Choroid plexus epithelial cell (primary cell): ENCODE data around the gene SPATA13.

Experiments
- DNase-seq: peaks from one replicate; pipeline ENCODE4 v3.0.0-alpha.2; 2010; ENCODE audit warnings: low read depth
- H3K4me3 ChIP-seq: 2 replicates; pipeline ENCODE4 v1.5.1; 2011; ENCODE audit warnings: low read depth, mild to moderate bottlenecking, control low read depth, low read length, moderate library complexity
- TF ChIP-seq, protein P1 (sequence below): conservative IDR thresholded peaks from 2 replicates; pipeline ENCODE4 v1.5.1; 2011; ENCODE audit warnings: low read depth, mild to moderate bottlenecking, control low read depth, inconsistent platforms, low read length, moderate library complexity

The SPATA13 gene

DNA sequence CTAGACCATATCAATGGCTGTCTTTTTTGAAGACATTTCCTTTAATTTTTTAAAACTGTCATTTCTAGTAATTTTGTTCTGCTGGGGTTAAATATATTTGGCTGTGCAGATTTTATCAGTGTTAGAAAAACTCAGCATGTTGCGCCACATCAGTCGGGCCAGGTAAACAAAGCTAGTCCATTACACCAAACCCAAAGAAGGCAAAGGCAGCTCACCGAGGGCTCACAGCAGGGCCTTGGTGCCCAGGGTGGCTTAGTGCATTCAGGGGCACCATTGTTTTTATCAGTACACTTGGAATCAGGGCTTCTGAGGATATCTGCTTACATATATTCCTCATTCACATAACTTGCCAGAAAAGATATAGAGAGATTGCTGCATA lies 22.2 kb downstream of the SPATA13 start:
- TF ChIP-seq, protein P1, sequence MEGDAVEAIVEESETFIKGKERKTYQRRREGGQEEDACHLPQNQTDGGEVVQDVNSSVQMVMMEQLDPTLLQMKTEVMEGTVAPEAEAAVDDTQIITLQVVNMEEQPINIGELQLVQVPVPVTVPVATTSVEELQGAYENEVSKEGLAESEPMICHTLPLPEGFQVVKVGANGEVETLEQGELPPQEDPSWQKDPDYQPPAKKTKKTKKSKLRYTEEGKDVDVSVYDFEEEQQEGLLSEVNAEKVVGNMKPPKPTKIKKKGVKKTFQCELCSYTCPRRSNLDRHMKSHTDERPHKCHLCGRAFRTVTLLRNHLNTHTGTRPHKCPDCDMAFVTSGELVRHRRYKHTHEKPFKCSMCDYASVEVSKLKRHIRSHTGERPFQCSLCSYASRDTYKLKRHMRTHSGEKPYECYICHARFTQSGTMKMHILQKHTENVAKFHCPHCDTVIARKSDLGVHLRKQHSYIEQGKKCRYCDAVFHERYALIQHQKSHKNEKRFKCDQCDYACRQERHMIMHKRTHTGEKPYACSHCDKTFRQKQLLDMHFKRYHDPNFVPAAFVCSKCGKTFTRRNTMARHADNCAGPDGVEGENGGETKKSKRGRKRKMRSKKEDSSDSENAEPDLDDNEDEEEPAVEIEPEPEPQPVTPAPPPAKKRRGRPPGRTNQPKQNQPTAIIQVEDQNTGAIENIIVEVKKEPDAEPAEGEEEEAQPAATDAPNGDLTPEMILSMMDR = no peak

DNA sequence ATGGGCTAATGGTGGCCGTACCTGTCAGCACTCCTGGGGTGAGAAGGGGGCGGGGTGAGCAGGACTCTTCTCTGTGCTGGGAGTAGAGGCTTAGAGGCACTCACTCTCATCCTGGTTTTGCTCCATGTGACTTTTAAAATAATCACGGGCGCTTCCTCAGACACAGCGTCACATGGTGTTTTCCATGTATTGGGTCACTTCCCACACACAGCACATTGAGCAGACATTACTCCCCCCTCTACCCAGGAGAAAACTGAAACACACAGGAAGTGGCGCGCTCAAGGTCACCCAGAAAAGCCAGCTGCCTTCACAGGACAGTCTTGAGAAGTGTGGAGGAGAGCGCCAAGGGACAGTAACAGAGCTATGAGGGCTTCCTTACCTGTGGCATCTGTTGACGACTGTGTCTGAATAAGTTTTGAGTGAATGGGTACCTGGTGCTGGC lies 23.2 kb downstream of the SPATA13 start:
- TF ChIP-seq, protein P1 = no peak
- DNase-seq = no peak
- H3K4me3 ChIP-seq = no peak overlapping the region

More for the DNA sequence above, 22.2 kb downstream of the SPATA13 start:
- H3K4me3 ChIP-seq = no peak overlapping the region
- no peak for DNase-seq

DNA sequence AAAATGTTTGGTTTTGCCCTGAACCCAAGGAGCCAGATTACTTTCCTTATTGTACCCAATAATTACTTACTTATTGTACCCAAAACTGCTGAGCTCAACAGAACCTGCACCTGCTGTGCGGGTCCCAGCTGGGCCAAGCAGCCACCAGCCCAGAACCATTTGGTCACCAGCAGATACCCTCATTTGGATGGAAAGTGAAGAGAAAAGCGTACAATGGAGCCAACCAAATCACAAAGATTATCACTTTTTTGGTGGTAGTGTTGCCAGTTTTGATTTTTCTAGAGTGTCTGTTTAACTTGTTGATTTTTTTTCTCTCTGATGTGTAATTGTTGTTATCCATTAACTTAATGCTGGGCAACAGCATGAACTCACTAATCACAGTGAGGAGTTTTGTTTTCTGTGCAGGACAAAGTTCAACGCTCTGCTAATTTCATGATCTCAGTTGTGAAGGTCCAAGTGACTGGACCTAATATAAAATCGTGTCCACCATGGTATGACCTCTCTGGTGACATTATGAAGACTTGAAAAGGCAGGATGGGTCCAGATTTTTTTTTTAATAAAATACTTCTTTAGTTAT lies 23.8 kb downstream of the SPATA13 start:
- H3K4me3 ChIP-seq = no peak overlapping the region
- TF ChIP-seq, protein P1 = no peak
- no peak for DNase-seq

DNA sequence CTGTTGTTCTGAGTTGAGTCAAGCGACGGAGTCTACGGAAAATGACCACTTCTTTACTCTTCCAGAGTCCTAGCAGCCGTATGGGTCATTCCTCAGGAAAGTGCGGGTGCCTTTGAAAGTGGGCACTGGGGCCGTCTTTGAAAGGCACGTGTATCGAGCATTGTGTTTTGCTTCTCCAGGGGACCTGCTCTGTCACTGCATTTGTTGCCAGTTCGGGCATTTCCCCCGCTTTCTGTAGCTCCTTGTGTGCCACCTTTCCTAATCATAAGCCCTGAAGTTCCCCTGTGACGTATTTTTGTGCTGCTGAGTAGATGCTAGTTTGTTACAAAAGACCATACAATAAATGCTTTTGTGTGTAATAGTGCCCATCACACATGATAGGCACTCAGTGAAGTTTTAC lies 24.4 kb downstream of the SPATA13 start:
- DNase-seq = no peak
- no peak overlapping the region for H3K4me3 ChIP-seq
- TF ChIP-seq, protein P1 = no peak

DNA sequence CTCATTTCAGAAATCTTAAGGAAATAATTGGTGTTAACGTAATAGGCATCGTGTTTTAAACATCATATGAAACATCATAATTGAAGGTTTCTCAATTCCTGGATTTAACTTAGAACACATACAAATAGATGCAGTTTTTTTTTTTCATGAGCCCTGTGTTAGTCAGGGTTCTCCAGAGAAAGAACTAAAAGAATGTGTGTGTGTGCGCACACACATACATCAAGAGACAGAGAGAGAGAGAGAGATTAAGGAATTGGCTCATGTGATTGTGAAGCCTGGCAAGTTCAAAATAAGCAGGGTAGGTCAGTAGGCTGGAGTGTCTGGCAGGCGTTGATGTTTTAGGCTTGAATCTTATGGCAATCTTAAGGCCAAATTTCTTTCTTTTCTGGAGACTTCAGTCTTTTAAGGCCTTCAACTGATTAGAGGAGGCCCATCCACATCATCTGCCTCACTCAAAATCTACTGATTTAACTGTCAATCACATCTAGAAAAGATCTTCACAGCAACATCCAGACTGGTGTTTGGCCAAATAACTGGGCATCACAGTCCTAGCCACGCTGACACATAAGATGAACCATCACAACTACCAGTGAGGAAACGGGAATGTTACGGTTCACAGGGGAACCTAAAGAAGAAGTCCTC lies 25.2 kb downstream of the SPATA13 start:
- TF ChIP-seq, protein P1 = no peak
- peak; percentile 69 for DNase-seq

DNA sequence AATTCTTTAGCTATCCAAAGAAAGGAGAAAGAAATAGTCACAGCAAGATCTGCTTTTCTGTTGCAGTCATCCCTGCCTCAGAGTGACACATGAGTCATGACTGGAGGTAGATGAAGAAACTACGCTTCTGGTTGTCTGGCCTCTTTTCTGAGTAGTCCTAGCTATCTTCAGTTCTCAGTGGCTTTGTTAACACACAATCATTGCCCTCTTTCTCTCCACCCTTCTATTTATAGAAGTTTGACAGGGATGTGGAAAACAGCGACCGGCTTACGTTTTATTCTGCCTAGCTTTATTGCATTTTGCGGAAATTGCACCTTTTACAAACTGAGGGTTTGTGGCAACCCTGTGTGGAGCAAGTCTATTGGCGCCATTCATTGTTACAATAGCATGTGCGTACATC lies 26.7 kb downstream of the SPATA13 start:
- DNase-seq = peak; percentile 46
- H3K4me3 ChIP-seq = no peak overlapping the region
- TF ChIP-seq, protein P1 = no peak

More for the DNA sequence above, 25.2 kb downstream of the SPATA13 start:
- H3K4me3 ChIP-seq = no peak overlapping the region

DNA sequence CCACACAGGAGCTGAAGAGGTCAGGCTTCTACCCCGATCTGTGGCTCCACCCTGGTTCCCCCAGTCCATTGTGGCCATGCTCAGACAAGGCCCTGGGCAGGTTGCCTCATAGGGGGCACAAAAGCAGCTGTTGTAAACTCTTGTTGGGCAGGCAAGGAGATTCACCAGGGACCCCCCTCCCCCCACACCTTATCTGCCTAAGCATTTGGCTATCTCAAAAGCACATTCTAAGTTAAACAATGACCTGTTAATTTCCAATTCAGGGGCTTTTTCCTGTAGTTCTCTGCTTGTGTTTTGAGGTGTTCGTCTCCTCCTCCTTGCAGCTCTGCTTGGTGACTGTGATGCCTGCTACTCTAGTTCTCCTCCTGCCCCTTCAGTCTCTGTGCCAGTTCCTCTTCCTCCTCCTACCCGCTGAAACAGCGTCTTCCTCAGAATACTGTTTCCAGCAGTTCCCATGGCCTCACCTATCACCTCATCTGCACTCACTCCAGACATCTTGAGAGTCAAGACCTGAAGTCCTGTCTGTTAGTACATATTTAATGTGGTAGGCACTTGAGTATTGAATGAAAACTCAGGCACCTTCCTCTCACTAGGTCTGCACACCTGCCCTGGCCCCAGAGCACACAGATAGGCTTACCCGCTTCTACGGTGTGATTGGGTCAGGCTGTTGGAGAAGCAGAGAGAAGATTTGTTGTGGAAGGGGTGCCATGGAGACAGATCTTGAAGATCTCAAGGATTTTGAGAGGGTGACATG lies 31.7 kb downstream of the SPATA13 start:
- DNase-seq = no peak
- TF ChIP-seq, protein P1 = no peak
- no peak overlapping the region for H3K4me3 ChIP-seq
